OCI-LY7 (cell line): ENCODE measurements around the gene TUSC2.

ENCODE experiments used
- EZH2phosphoT487 ChIP-seq: fragments of 200-600 bp; sonication (generic); IDR thresholded peaks from 2 replicates; pipeline ENCODE4 v1.6.1; 2018; ENCODE audit warnings: low read depth, borderline replicate concordance, mild to moderate bottlenecking, mixed run types, antibody characterized with exemption, low read length, moderate library complexity, mixed read lengths
- TF ChIP-seq, protein P1 (sequence below): fragments of 200-600 bp; sonication (generic); conservative IDR thresholded peaks from 2 replicates; pipeline ENCODE4 v1.5.1; 2014; ENCODE audit warnings: mild to moderate bottlenecking, antibody characterized with exemption, low read length, moderate library complexity, mixed read lengths

- TF ChIP-seq, protein P1, sequence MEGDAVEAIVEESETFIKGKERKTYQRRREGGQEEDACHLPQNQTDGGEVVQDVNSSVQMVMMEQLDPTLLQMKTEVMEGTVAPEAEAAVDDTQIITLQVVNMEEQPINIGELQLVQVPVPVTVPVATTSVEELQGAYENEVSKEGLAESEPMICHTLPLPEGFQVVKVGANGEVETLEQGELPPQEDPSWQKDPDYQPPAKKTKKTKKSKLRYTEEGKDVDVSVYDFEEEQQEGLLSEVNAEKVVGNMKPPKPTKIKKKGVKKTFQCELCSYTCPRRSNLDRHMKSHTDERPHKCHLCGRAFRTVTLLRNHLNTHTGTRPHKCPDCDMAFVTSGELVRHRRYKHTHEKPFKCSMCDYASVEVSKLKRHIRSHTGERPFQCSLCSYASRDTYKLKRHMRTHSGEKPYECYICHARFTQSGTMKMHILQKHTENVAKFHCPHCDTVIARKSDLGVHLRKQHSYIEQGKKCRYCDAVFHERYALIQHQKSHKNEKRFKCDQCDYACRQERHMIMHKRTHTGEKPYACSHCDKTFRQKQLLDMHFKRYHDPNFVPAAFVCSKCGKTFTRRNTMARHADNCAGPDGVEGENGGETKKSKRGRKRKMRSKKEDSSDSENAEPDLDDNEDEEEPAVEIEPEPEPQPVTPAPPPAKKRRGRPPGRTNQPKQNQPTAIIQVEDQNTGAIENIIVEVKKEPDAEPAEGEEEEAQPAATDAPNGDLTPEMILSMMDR: no peak
- no peak for TF ChIP-seq EZH2phosphoT487
These were observed 13.7 kb downstream of the TUSC2 start for GRCh38 chr3:50314342-50314741.
